Measurements from ENCODE around the gene PTPN1.
A peak's percentile ranks its signal among the peaks of the same experiment; 100 is the strongest.

Gene PTPN1

GRCh38 chr20:50578778-50579165 lies 68.6 kb downstream of the PTPN1 start:
- DNase-seq, result no peak

DNA sequence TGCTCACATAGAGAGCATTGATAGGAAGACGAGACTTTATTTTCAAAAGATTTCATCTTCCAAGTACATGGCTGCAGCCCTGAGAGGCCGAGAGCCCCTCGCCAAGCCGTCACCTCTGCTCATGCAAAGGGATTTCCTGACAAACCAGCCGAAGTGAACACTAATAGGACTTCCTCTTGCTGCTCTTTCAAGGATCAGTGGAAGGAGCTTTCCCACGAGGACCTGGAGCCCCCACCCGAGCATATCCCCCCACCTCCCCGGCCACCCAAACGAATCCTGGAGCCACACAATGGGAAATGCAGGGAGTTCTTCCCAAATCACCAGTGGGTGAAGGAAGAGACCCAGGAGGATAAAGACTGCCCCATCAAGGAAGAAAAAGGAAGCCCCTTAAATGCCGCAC lies 69.3 kb downstream of the PTPN1 start:
- no peak for DNase-seq

DNA sequence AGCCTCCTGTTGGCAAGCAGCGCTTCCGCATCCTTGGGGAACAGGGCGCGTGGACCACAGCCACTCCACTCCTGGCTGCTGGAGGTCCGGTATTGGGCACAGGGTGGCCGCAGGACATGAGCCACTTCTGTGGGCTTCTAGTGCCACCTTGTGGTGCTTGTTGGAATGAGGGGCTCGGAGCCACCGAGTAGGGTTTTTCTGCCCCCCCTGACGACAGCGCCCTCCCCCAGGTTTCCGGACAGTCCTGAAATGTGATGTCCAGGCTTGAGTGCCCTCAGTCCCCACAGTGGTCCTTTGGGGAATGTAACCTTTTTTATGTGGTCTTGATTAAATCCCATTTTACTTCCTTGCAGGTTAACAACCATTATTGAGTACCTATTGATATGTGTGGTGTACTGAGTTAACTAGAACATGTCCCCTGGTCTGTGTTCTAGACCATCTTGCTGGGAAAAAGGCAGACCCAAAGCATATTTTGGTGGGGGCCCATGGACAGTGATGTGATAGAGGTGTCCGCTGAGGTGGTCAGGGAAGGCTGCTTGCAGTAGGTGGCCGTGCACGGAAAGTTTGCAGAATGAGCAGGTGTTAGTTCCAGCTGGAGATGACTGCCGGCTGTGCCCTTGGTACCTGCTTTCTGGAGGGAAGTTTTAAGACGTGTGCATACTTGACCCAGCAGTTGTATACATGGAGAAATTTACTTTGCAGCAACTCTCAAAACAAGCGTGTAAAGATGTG lies 70.0 kb downstream of the PTPN1 start:
- DNase-seq, result peak in 1 of 2 experiments; percentile 56

- no peak for DNase-seq
These were observed 70.8 kb downstream of the PTPN1 start for GRCh38 chr20:50580842-50581544.

GRCh38 chr20:50582092-50582491 lies 71.9 kb downstream of the PTPN1 start:
- no peak for DNase-seq

DNA sequence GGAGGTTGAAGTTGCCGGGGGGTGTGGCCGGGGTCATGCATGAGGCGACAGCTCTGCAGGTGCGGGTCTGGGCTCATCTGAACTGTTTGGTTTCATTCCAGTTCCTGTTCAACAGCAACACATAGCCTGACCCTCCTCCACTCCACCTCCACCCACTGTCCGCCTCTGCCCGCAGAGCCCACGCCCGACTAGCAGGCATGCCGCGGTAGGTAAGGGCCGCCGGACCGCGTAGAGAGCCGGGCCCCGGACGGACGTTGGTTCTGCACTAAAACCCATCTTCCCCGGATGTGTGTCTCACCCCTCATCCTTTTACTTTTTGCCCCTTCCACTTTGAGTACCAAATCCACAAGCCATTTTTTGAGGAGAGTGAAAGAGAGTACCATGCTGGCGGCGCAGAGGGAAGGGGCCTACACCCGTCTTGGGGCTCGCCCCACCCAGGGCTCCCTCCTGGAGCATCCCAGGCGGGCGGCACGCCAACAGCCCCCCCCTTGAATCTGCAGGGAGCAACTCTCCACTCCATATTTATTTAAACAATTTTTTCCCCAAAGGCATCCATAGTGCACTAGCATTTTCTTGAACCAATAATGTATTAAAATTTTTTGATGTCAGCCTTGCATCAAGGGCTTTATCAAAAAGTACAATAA lies 72.5 kb downstream of the PTPN1 start:
- DNase-seq, result no peak

DNA sequence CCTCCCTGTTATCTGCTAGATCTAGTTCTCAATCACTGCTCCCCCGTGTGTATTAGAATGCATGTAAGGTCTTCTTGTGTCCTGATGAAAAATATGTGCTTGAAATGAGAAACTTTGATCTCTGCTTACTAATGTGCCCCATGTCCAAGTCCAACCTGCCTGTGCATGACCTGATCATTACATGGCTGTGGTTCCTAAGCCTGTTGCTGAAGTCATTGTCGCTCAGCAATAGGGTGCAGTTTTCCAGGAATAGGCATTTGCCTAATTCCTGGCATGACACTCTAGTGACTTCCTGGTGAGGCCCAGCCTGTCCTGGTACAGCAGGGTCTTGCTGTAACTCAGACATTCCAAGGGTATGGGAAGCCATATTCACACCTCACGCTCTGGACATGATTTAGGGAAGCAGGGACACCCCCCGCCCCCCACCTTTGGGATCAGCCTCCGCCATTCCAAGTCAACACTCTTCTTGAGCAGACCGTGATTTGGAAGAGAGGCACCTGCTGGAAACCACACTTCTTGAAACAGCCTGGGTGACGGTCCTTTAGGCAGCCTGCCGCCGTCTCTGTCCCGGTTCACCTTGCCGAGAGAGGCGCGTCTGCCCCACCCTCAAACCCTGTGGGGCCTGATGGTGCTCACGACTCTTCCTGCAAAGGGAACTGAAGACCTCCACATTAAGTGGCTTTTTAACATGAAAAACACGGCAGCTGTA lies 73.4 kb downstream of the PTPN1 start:
- DNase-seq, result no peak

GRCh38 chr20:50584687-50585086 lies 74.5 kb downstream of the PTPN1 start:
- DNase-seq, result no peak

- DNase-seq, result no peak
These were observed 75.0 kb downstream of the PTPN1 start for GRCh38 chr20:50585214-50585613.

DNA sequence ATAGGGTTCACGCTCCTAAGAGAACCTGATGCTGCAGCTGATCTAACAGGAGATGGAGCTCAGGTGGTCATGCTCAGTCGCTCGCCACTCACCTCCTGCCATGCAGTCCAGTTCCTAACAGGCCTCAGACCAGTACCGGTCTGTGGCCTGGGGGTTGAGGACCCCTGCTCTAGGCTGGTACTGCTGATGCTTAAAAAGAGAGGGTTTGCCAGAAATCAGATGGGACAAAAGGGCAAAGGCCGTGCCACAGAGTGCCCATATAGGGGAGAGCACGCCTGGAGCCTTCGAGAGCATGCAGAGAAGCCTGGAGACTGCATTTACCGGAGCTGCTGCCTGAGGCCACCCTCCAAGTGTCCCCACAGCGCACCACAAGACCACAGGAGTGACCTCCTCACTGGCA lies 75.5 kb downstream of the PTPN1 start:
- no peak for DNase-seq

DNA sequence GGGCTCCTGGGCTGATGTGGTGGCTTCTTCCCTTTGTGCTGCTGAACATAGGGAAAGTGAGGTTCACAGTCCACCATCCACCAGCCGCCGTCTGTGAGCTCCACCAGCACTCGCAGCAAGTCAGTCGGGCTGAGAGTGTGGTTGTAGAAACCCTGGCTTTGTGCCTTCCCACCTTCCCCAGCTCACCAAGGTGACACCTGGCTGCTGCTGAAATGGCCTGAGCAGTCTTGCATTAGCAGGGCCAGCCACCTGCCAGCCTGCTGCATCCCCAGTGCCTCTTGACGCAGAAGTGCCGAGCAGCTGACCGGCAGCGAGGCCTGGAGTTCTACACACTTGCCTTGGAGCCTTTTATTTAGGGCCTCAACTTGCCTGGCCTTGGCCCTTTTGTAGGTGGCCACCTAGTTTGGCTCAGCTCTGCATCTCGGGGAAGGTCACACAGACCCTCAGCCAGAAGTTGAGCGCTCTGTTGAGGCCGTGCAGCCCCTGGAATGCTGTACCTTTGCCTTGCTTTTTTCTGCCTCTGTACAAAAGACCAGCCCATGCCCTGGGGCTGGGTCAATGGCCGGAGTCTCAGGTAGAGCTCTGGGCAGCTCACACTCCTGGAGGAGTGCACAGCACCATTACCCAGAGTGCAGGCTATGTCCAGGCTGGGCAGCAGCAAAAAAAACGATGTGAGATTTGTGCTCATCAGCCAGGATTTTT lies 76.5 kb downstream of the PTPN1 start:
- DNase-seq, result no peak

- no peak for DNase-seq
These were observed 77.2 kb downstream of the PTPN1 start for GRCh38 chr20:50587291-50587961.

DNA sequence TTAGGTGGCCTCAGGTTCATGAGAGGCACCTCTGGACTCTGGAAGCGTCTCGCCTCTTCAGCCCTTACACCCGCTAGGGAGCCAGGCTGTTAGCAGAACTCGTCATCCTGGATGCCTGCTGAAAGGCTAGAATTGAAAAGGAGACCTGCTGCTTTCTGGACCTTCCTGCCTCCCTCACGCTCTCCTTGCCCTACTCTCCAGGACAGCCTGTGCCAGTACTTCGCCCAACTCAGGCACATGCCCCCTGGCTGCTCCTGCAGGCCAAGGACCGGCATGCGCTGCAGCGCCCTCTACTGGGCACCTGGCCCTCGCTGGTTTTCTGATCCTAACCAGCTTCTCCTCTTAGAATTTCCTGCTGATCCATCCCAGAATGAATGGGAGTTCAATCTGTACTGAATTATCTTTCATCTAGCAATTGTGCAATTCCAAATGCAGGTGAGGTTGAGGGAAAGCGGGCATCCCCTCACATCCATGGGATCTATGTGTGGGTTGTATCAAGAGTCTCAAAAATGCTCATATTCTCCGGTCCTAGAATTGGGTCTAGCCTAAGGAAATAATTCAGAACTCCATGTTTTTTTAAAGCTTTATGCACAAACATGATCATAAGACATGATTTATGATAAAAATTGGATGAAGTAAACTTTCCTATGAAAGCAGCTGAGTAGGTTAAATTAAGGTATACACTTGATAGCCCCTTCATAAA lies 78.0 kb downstream of the PTPN1 start:
- peak; percentile 57 to 75 for DNase-seq

DNA sequence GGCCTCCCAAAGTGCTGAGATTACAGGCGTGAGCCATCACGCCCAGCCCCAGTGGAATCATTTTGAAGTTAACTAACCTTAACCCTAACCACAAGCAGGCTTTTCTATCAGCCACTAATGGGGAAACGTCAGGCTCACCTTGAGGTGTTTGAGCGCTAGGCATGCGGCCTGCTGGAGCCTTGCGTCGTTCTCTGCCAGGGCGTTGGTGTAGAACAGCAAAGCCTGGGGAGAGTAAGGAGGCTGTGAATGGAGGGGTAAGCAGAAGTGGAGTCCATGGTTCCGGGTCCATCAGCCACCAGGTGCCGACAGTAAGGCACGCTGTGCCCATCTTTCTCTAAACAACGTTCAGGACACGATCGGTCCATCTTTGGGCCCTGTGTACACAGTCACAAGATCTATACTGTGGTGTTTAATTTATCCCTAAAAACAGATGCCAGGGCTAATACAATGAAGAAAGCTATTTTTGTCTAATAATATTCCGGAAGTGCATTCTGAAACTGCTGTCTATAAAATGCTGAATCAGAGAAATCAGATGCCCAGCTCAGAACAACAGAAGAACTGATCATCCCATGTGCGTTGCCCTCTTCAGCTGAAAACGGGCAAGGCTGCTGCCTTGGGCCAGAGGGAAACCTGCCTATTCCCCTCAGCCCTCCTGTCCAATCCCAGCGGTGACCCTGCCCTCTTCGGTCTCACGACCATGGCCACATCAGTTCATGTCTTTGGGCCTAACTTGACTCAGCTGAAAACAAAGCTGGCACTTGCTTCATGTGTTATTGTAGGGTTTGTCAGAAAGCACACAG lies 79.6 kb downstream of the PTPN1 start:
- DNase-seq, result no peak

DNA sequence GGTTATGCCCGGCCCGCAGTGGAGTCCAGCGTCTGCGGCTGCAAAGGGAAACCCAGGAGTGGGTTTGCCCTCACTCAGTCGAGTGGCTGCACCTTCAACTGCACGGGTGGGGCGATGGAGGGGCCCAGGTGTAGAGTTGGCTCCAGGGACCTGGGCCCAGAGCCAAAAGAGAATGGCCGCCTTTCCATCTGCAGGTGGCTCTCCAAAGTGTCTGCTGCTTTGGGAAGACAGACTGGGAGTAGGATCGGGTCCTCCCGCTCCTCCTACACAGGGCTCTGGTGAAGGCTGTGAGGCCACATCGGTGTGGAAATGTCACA lies 80.1 kb downstream of the PTPN1 start:
- DNase-seq, result no peak

GRCh38 chr20:50591233-50591852 lies 81.2 kb downstream of the PTPN1 start:
- no peak for DNase-seq

DNA sequence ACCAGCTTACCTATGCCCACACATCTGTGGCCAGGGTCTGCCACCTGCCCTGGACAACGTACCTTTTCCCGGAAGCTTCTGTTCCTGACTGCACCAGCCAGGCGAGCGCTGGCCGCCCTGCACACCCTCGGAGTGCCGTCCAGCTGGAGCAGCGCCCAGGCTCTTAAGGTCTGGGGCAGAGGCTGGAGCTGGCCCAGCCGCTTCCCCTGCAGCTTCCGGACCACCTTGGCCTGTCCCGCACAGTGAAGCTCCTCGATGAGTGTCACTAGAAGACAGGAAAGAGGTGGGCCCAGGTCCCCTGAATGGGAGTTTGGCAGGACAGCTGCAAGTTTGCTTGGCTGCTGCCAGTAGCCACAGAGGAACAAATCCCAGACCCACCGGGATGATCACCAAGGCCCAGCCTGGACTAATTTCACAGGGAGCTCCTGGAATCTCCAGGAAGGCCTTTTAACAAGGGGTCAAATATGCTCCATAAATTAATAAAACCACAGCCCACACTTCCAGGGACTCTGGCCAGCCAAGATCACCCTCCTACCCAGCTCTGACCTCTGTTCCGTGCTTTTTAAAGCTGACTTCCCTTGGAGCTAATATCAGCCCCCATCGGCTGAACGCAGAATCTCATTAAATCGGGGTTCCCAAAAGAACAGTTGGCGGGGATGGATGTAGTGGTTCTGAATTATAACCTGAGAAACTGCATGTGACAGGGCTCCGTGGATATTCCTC lies 82.3 kb downstream of the PTPN1 start:
- DNase-seq, result no peak

DNA sequence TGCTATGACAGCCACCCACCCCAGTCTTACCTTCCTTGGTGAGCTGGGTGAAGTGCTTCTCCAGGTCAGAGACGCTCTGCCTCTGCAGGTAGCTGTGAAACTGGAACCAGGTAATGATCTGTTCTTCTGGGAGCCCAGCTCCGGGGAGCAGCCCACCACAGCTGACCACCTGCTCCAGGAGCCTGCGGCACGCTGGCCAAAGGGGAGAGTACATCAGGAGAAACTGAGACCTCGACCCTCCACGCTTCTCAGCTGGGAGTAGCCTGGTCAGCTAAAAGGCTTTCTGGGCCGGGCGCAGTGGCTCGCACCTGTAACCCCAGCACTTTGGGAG lies 82.8 kb downstream of the PTPN1 start:
- no peak for DNase-seq

GRCh38 chr20:50594231-50594590 lies 84.0 kb downstream of the PTPN1 start:
- DNase-seq, result no peak
